Measurements from ENCODE around the gene KRT76.

The KRT76 gene

GRCh38 chr12:52776913-52777395 lies at the start of gene KRT76:
Gene KRT76, minus strand, starts transcription at chr12:52777345. Its CDS starts 54 bp downstream, at chr12:52777291.
- in situ Hi-C loops (cut with HindIII; ENCODE audit: low sequenced_read_pairs): no loop called here
- no peak for TF ChIP-seq CTCF (IDR thresholded peaks at IDR 0.05; ENCODE audit: low read depth, low read length)
- no peak within 1 kb of the TSS for H3K4me3 ChIP-seq (ENCODE audit: low read depth, low read length)
- no peak for DNase-seq (ENCODE audit: low read depth, low spot score)

- no peak overlapping the region for H3K4me3 ChIP-seq (ENCODE audit: low read depth, low read length)
- in situ Hi-C loops (cut with HindIII; ENCODE audit: low sequenced_read_pairs): no loop called here
- no peak for TF ChIP-seq CTCF (IDR thresholded peaks at IDR 0.05; ENCODE audit: low read depth, low read length)
- DNase-seq (ENCODE audit: low read depth, low spot score): no peak
These were observed 48.8 kb upstream of the KRT76 start for GRCh38 chr12:52825961-52826360.

- no peak for DNase-seq (ENCODE audit: low read depth, low spot score)
- H3K4me3 ChIP-seq (ENCODE audit: low read depth, low read length): no peak overlapping the region
- TF ChIP-seq CTCF (IDR thresholded peaks at IDR 0.05; ENCODE audit: low read depth, low read length): no peak
- in situ Hi-C loops (cut with HindIII; ENCODE audit: low sequenced_read_pairs): no loop called here
These were observed 47.7 kb upstream of the KRT76 start for GRCh38 chr12:52824741-52825410.

GRCh38 chr12:52823761-52824450 lies 46.8 kb upstream of the KRT76 start:
- in situ Hi-C loops (cut with HindIII; ENCODE audit: low sequenced_read_pairs): no loop called here
- no peak for DNase-seq (ENCODE audit: low read depth, low spot score)
- no peak overlapping the region for H3K4me3 ChIP-seq (ENCODE audit: low read depth, low read length)
- TF ChIP-seq CTCF (IDR thresholded peaks at IDR 0.05; ENCODE audit: low read depth, low read length): no peak

- no peak for TF ChIP-seq CTCF (IDR thresholded peaks at IDR 0.05; ENCODE audit: low read depth, low read length)
- in situ Hi-C loops (cut with HindIII; ENCODE audit: low sequenced_read_pairs): no loop called here
These were observed 45.8 kb upstream of the KRT76 start for GRCh38 chr12:52822771-52823510.

GRCh38 chr12:52821826-52822660 lies 44.9 kb upstream of the KRT76 start:
- DNase-seq (ENCODE audit: low read depth, low spot score): no peak
- in situ Hi-C loops (cut with HindIII; ENCODE audit: low sequenced_read_pairs): no loop called here
- no peak overlapping the region for H3K4me3 ChIP-seq (ENCODE audit: low read depth, low read length)
- no peak for TF ChIP-seq CTCF (IDR thresholded peaks at IDR 0.05; ENCODE audit: low read depth, low read length)

More at GRCh38 chr12:52822771-52823510, 45.8 kb upstream of the KRT76 start:
- H3K4me3 ChIP-seq (ENCODE audit: low read depth, low read length): no peak overlapping the region
- DNase-seq (ENCODE audit: low read depth, low spot score): no peak
